NCI-H460 (cell line): Measurements from ENCODE around the gene KCNIP4. TPM values are rescaled to one million over a fixed set of nuclear protein-coding genes. Genes with fewer than 3 reads are reported as not detected.

ENCODE experiments used
- DNase-seq: peaks from one replicate; pipeline ENCODE4 v3.0.0-alpha.2; 2016; ENCODE audit warnings: low read depth; ENCODE audit errors: extremely low read depth
- total RNA-seq: library from RNA; depleted of rRNA; stranded (reverse); fragments of >200 nt; shearing (Covaris generic); gene quantifications from 2 replicates; pipeline ENCODE4 v1.2.3, GENCODE V29; 2014

KCNIP4 gene
- total RNA-seq, 1 experiment from 2014 or later: not detected

DNA sequence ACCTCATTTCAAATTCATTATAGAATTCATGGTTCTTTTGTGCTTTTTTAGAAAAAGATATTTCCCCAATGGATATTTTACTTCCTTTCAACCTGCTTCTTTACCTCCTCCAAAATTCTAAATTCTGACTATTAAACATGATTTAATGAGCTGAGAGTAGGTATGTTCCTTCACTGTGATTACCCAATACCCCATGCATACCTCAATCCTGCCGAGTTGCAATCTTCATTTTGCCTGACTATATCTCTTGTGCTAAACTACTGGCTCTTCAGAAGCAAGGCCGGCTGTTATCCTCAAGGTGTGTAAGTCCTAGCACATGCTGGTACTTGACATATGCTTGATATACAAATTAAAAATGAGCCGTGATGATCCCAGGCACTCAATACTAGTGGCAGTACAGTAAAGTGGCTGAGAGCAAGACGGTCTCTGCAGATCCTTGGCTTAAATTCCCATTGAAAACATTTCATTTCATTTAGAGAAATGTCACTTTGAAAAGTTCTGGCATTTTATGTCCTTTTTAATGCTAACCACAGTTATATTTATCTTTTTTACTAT is 320.4 kb downstream of the KCNIP4 start:
- DNase-seq: no peak

DNA sequence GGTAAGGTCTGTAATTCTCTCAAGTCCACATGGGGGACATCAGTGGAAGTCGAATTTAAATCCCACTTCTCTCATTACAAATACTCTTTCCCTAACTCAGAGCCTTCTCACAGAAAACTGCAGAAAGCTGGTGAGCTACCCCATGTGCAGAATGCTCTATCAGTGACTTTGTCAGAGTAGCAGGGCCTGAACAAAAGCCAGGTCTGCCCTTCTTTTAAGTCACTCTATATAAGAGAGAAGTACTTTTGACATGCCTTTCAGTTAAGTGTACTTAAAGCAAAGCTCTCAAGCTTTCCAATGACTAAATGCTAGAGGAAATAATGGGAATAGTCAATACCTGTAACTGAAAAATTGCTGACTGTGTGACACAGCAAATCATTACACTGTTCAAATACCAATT is 323.1 kb downstream of the KCNIP4 start:
- no peak for DNase-seq

DNA sequence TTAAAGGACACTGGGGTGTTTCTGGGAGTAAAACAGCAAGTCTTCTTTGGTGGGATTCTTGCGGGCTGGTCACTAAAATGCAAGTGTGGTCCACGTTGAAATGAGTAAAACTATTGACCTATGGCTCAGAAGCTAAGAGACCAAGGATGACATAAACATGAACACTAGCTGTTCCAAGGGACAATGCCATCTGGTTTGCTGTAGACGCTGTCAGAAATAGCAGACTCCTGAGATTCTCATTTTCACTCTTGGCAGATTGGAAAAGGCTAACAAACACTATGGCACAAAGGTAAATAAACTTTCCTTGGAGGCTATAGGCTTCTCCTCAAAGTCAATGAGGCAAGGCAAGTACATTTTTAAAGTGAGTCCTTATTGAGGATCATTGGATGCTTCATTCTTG is 343.6 kb downstream of the KCNIP4 start:
- no peak for DNase-seq

DNA sequence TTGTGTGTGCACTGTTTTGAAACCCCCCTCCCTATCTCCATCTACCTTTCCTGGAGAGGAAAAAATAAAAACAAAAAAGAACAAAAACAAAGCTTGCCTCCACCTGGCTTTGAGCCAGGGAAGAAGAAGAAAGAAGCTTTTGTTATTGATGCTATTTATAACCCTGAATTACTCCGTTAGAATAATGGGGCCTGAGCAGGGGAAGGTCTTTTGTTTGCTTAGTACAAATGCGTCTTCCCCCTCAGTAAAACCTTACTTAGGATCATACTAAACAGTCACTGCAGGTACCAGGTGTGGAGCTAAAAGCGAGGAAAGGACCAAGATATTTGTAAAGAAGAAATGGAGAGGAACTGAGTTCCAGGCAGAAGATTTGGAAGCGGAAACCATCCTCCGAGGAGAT is 352.1 kb downstream of the KCNIP4 start:
- no peak for DNase-seq

DNA sequence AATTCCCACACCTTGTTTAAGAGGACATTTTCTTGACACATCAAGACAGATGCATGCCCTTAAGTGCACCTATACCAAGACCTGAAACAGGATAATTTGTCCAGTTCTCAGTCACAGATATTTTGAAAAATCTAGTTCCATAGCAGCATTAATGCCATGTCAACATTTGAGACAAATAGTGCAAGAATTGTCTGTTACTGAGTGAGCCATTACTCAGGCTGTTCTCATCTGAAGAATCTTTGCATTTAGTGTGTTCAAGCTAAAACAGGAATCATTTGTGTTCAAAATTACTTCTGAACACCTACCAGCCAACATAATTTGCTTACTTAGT is 354.9 kb downstream of the KCNIP4 start:
- DNase-seq: no peak

DNA sequence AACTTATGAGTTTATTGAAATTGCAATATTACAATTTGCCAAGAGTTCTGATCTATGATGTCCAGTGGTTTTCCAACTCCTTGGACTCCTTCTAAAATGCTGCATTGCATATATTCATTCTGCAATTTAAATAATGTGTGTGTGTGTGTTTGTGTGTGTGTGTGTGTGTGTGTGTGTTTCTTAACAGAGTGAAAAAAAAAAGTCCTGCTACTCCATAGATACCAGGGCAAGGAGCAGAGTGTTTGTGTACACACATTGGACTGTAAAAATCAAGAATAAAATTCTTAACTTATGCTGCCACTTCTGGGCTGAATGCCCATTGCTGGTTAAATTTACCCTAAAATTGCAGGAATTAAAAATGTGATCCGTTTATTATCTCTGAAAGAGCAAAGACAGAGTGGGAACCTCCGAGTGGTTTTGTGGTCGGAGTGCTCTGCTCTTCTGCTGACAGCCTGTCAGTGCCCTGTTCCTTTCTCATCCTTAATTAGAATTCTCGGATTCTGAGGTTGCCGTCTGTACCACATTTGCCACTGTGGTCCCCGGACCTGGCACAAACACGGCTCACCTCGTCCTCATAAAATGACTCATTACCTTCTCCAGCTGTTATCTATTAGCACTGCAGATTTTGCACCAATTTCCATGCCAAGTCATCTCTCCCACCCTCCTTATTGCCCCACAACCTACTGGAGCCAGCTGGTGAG is 355.5 kb downstream of the KCNIP4 start:
- no peak for DNase-seq

DNA sequence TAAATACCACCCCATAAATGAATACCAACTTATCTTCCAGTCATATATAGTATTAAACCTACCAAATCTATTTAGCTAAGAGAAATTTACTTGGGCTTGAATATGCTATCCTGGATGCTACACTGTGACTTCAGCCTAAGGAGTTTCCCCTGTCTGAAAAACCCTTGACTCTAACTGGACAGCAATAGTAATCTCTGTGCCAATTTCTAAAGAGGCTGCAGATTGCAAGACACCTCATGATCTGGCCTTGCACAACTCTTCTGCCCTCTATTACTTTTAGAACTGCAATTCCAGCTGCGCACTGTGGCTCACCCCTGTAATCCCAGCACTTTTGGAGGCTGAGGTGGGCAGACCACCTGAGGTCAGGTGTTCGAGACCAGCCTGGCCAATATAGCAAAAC is 371.5 kb downstream of the KCNIP4 start:
- DNase-seq: no peak

DNA sequence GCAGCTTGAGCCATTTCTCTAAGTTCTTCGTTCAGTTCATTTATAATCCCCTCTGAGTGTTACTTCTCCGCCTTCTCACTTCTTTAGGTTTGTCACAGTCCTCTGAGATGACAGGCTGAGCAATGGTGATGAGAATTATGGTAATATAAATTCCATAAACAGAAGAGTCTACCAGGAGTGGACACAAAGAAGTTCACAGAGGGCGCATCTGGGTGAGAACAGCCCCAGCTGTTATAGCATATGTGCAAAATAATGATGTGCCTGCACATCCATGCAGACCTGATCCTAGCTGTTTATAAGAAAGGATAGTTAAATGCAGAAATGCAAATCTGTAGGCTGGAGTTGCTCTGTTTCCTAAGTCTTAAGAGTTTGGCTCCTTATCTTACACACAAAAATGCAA is 377.5 kb downstream of the KCNIP4 start:
- no peak for DNase-seq

DNA sequence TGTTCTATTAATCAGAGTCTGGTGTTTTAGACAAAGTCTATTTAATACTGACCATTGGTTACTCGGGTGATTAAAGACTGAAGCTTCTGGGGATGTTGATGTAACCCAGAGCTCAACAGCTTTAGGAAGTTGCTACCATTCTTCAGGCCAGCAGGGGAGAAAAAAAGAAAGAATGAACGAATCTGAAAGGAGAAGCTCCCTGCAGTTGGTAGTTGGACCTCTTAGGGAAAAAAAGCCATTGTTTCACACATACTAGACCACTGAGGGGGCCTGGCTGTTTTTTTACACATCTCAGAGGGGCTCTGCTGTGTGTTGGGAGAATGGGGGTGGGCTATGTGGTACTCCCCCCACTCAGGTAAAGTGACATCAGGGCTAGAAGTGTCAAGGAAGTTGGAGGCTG is 378.9 kb downstream of the KCNIP4 start:
- DNase-seq: no peak

DNA sequence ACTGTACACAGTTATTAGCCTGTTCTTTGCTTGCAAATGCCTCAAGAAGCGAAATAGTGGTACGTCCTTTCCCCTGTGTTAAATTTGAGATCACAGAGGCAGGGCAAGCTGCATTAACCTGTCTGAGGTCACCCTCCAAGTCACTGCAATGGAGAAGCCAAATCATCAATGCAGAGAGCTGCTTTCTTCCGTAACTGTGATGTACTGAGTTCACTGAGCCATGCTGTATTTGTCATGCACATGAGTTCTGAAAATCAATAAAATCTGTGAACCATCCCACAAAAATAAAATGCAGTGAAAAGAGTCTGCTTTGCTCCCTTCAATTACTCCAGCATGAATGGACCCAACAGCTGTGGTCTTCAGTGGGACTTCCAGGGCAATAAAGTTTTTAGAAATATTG is 393.5 kb downstream of the KCNIP4 start:
- DNase-seq: no peak

DNA sequence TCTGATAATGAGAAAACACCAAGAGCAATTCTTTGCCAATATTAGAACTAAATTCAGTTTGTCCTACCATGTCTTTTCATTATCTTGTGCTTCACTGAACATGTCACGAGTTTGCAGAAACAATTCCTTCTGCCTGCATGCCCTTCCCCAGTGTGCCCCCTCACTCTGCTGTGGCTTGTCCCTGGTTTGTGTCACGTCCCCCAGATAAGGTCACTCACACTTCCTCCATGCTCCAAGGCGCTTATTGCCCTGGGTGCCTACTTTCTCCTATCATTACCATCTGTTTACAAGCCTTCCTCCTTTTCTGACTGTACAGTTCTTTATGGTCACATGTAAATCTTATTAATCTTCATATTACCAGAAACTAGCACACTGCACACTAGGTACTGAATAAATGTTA is 394.1 kb downstream of the KCNIP4 start:
- DNase-seq: no peak

DNA sequence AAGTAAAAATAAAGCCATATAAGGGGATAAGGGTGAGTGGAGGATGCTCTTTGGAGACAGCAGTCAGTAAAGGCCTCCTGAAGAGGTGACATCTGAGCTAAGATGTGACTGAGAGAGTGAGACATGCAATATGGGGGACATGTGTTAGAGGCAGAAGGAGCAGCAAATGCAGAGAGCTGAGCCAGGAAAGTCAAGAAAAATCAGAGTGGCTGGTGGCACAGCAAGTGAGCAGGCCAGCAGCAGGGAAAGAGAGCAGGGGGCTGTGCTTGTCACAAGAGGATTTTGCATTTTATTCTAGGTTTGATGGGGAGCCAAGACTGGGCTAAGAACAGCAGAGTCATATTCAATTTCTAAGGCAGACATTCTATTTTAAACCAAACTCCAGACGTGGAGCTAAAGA is 394.5 kb downstream of the KCNIP4 start:
- DNase-seq: no peak

DNA sequence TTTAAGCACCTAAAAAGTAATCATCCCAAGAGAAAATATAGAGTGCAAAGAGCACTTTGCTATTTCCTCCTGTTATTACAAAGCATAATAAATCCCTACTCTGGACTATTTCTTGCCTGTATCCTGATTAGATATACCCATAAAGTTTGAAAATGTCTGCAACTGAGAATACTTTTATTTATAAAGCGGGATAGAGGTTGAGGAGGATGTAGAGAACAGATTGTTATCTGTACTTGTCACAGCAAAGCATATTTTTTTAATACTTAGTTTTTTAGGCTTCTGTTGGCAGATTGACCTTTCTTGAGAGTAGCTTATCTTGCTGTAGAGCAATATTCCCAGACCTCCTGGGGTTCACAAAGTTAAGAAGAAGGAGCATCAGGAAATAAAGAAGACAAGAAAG is 396.1 kb downstream of the KCNIP4 start:
- DNase-seq: no peak

DNA sequence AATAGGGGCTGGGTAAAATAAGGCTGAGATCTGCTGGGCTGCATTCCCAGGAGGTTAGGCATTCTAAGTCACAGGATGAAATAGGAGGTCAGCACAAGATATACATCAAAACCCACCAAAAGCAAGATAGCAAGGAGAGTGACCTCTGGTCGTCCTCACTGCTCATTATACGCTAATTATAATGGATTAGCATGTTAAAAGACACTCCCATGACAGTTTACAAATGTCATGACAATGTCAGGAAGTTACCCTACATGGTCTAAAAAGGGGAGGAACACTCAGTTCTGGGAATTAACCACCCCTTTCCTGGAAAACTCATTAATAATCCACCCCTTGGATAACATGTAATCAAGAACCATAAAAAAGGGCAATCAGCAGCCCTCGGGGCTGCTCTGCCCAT is 403.6 kb downstream of the KCNIP4 start:
- no peak for DNase-seq

DNA sequence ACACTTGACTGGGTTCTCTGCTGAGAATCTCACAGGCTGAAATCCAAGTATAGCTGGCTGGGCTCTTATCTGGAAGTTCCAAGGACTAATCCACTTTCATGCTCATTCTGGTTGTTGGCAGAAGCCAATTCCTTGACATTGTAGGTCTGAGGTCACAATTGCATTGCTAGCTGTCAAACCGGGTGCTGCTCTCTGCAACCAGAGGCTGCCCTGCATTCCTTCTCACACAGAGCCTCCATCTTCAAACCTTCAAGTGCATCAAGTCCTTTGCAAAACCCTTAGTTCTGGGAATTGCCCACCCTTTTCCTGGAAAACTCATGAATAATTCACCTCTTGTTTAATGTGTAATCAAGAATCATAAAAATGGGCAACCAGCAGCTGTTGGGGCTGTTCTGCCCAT is 404.2 kb downstream of the KCNIP4 start:
- DNase-seq: no peak

DNA sequence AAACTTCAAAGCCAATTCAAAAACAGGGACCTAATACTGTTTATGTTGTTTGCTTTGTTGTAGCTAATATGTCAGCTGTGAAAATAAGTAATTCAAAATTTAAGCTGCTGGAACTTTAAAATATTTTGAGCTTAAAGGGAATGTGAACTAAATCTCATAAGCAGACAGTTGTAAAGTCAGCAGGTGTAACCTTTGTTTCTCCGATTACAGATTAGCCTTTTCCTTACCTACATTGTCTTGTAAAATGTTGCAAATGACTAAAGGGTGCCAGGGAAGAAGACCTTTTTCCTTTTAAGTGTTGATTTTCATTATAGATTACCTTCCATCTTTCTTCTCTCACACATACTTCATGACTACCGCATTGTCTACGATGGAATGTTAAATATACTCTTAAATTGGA is 405.1 kb downstream of the KCNIP4 start:
- DNase-seq: no peak

DNA sequence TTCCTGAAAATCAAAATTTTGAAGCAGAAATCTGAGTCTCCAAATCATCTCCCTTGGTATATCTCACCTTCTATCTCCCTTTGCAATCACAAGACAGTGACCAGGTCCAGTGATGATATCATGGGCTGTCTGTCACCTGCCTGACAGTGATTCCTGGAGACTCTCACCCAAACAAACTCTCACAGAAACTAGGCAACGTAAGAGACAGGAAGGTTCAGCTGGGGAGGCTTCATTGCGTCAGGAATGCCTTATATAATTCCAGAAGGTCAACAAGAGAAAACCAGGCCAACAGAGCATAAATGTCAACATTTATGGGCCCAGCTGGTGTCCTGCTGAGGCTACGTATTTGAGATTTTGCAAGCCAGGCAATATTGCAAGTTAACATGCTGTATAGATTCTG is 412.7 kb downstream of the KCNIP4 start:
- no peak for DNase-seq

DNA sequence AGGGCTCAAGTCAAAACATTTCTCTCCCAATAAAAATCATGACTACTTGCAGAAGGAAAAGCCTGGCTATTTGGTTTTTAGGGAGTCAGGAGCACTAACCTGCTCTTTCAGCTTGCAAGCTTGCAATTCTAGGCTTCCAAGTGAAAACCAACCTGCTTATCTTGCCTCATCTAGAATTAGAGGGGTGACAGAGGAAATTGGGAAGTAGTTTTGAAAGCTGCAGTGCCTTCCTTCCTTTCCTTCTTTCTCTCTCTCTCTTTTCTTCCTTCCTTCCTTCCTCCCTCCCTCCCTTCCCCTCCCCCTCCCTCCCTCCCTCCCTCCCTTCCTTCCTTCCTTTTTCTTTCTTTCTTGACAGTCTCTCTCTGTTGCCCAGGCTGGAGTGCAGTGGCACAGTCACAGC is 417.5 kb downstream of the KCNIP4 start:
- no peak for DNase-seq

DNA sequence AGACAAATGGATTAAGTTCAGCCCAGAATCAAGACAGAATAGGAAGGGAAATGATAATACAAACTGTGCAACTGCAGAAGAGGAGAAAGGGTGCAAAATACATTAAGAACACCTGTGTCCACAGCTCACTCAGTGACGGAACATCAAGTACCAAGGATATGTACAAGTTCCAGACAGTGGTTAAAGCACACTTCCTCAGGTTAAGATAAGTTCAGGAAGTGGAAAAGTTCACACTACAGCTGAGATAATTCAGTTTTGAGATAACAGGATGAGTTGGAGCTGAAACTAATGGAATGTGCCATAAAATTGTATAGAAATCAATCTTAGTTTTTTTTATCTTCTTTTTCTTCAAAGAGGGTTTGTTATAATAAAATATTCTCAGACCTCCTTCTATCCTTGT is 419.4 kb downstream of the KCNIP4 start:
- DNase-seq: no peak

DNA sequence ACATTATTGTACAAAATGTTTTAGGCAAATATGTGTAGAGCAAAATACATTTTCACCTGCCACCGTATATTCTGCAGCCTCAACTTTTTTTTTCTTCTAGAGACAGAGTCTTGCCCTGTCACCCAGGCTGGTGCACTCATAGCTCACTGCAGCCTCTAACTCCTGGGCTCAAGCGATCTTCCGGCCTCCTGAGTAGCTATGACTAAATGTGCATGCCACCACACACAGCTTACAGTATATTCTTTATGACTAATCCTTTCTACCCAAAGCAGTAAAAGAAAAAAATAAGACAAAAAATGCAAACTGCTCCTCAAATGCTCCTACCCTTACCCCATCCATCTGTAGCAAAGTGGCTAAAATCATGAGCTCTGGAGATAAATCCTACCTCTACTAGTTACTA is 426.3 kb downstream of the KCNIP4 start:
- DNase-seq: no peak

DNA sequence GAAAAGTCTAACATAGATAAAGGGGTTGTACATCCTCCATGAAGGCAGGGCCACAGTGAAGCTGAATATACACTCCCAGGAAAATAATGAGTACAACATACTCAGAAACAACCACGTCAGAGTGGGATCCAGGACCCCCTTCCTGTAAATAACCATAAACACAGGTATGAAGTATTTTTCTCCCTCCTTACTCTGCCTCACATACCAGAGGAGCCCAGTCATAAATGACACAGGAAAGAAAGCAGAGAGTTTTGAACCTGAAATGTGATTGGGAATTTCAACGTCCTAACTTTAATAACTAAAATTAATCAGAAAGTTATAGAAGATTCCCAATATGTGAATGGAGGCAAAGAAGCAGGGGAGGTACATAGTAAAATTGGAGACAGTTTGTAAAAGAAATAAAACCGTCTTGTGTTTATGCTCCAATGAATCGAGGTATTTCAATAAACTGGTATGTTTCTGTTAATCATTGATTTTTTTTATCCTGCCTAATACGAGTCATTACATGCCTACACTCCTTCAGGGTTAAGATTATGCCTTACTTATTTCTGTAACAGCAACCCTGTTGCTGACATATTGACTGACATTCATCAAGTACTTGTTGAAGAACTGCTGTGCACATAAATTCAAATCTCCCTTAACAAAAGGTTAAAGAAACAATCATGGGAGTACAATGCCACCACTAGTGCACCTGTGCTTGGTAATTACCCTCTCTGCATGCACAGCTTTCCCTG is 431.3 kb downstream of the KCNIP4 start:
- no peak for DNase-seq

DNA sequence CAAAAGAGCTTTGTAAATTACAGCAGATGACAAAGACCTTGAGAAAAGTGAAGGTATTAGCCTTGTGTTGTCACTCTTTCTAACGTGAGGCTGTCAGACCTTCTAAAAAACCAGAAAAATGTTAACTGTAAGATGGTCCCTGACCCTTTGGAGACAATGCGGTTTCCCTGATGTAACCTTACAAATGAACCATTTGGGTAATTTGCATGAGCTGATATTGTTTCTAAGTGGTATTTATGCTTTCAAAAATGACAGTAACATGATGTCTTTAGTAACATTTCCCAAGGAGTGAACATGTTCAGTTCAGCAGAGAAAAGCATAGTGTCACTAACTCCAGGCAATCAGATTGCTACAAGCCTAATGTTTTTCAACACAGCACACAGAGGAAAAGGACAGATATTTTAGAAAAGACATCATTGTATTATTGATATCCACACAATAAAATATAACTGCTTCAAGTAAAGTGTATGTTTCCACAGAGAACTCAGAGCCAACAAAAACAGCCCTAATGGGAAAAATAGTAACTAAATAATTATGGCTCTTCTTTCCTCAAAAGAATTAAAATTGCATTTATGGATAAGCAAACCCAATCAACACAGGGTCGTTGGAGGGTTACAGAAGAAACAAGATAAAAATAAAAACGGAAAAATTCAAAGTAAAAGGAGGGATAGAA is 434.4 kb downstream of the KCNIP4 start:
- no peak for DNase-seq
